ENCODE results near the gene CDKN2AIP.
"Not testable (repeated sequence)": the region's sequence is repeated elsewhere in the genome, so short reads cannot be mapped to it uniquely, and the experiment has no call there.

Gene CDKN2AIP

DNA sequence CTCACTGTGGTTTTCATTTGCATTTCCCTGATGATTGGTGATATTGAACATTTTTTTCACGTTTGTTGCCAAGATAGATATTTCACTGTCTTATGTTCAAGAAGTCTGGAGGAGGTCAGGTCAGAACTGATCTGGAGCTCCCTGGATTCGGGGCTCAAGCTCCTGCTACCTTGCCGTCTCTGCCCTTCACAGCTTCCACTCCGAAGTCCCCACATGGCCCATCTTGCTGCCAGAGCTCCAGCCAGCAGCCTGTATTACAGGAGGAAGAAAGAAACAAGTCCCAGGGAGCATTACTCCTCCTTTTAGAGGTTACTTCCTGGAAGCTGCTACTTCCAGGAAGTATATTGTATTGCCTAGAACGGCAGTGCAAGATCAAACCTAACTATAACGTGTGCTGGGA, 17.9 kb upstream of the CDKN2AIP start:
- DNase-seq (ENCODE audit: low read depth) = no peak
- H3K4me3 ChIP-seq (ENCODE audit: low read depth, low read length) = no peak overlapping the region
- TF ChIP-seq CTCF (IDR thresholded peaks at IDR 0.05; ENCODE audit: low read depth, low read length, missing control alignments) = no peak

DNA sequence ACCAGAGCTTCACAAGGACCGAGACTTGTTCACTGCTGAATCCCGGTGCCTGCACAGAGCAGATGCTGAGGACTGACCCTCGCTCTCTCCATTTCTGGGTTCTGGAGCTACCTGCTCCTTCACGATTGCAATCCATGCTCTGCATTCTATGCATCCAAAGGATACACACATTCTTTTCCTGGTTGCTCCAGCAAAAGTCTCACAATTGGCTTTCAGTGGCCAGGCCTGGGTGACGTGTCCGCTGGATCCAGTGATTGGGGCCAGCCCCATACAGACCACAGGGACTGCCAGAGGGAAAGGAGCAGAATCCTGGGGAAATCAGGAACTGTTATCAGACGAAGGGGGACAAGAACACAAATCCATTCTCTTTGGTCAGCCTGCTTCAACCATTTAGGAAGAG, 14.9 kb upstream of the CDKN2AIP start:
- H3K4me3 ChIP-seq (ENCODE audit: low read depth, low read length) = no peak overlapping the region
- DNase-seq (ENCODE audit: low read depth) = no peak
- TF ChIP-seq CTCF (IDR thresholded peaks at IDR 0.05; ENCODE audit: low read depth, low read length, missing control alignments) = no peak

GRCh38 chr4:183430317-183430993, 14.0 kb upstream of the CDKN2AIP start:
- no peak overlapping the region for H3K4me3 ChIP-seq (ENCODE audit: low read depth, low read length)
- DNase-seq (ENCODE audit: low read depth) = no peak
- no peak for TF ChIP-seq CTCF (IDR thresholded peaks at IDR 0.05; ENCODE audit: low read depth, low read length, missing control alignments)

DNA sequence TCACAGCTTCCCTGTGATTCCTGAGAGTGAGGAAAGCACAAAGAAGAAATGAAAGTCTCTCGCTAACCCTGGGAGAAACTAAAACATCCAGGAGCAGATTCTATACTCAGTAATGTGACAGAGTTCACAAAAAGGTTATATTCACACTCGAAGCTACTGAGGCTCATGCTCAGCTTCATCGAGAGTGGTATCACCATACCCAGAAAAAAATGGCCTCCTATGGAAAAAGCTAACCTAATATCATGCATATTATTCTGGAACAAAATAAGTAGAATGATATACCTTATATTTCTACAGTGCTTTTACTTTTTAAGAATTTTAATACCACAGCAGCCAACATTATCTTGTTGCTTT, 13.5 kb upstream of the CDKN2AIP start:
- no peak overlapping the region for H3K4me3 ChIP-seq (ENCODE audit: low read depth, low read length)
- DNase-seq (ENCODE audit: low read depth) = no peak
- no peak for TF ChIP-seq CTCF (IDR thresholded peaks at IDR 0.05; ENCODE audit: low read depth, low read length, missing control alignments)

- no peak for DNase-seq (ENCODE audit: low read depth)
- no peak overlapping the region for H3K4me3 ChIP-seq (ENCODE audit: low read depth, low read length)
- no peak for TF ChIP-seq CTCF (IDR thresholded peaks at IDR 0.05; ENCODE audit: low read depth, low read length, missing control alignments)
Observed at GRCh38 chr4:183431614-183432013, 12.8 kb upstream of the CDKN2AIP start.

DNA sequence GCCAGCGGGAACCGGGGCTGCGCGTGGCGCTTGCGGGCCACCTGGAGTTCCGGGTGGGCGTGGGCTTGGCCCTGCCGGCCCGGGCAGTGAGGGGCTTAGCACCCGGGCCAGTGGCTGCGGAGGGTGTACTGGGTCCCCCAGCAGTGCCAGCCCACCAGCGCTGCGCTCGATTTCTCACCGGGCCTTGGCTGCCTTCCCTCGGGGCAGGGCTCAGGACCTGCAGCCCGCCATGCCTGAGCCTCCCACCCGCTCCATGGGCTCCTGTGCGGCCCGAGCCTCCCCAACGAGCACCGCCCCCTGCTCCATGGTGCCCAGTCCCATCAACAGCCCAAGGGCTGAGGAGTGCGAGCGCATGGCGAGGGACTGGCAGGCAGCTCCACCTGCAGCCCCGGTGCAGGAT, 11.3 kb upstream of the CDKN2AIP start:
- DNase-seq (ENCODE audit: low read depth) = not testable (repeated sequence)

DNA sequence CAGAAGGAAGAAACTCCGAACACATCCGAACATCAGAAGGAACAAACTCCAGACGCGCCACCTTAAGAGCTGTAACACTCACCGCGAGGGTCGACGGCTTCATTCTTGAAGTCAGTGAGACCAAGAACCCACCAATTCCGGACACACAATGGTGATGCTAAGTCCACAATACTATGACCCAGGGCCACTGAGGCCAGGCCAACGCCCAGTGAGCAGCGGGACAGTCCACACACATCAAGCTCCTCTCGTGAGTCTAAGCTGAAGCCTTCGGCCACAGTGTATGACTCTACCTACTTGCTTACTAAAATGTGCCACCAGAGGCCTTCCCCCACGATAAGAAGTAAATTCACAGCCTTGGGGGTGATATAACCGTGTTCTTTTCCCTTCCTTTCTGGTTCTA, 10.2 kb upstream of the CDKN2AIP start:
- TF ChIP-seq CTCF (IDR thresholded peaks at IDR 0.05; ENCODE audit: low read depth, low read length, missing control alignments) = no peak
- no peak for DNase-seq (ENCODE audit: low read depth)
- H3K4me3 ChIP-seq (ENCODE audit: low read depth, low read length) = no peak overlapping the region

More for the DNA sequence above, 11.3 kb upstream of the CDKN2AIP start:
- not testable (repeated sequence) for H3K4me3 ChIP-seq (ENCODE audit: low read depth, low read length)
